ENCODE measurements around the gene MAGI2.

Gene MAGI2

DNA sequence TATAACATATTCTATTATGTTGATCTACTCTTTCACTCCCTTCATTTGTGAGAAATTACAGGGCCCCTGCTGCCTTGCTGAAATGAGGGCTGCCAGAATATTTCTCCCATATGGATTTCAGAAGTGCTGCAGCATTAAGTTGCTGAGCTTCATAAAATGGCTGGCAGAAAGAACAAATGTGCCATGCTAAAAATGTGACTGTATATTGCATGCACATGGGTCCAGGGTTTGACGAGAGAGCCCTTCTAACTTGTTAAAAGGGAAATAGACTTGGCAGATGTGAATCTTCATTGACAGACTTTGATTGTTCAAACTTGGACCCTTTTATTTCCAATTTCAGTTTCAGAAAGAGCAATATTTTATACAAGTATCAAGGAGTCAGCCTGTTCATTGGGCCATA lies 1186.3 kb downstream of the MAGI2 start:
- no peaks in the 10 kb centered on the region for H3K79me2 ChIP-seq (ENCODE audit: insufficient read depth, low read length)
- H3K27ac ChIP-seq (ENCODE audit: low read depth, low read length), result no peak overlapping the region
- no peaks in the 10 kb centered on the region for H4K20me1 ChIP-seq (ENCODE audit: low read depth, low read length)
- H2AFZ ChIP-seq (ENCODE audit: low read depth, low read length, severe bottlenecking), result no peak overlapping the region
- H3K9me3 ChIP-seq (ENCODE audit: insufficient read depth, low read length), result no peaks in the 10 kb centered on the region
- no peaks in the 10 kb centered on the region for H3K36me3 ChIP-seq (ENCODE audit: low read length)
- H3K9me2 ChIP-seq (replicated peaks; ENCODE audit: insufficient read depth, low read length), result no peaks in the 10 kb centered on the region
- no peaks in the 10 kb centered on the region for H3K27me3 ChIP-seq (ENCODE audit: low read length)
- H3K4me2 ChIP-seq (ENCODE audit: low read depth, low read length, poor library complexity, severe bottlenecking), result no peak overlapping the region
- H3K9ac ChIP-seq (ENCODE audit: low read length), result no peak overlapping the region
- H3K4me3 ChIP-seq (ENCODE audit: insufficient read depth, low read length, poor library complexity, severe bottlenecking), result no peak overlapping the region
- TF ChIP-seq, protein P1, sequence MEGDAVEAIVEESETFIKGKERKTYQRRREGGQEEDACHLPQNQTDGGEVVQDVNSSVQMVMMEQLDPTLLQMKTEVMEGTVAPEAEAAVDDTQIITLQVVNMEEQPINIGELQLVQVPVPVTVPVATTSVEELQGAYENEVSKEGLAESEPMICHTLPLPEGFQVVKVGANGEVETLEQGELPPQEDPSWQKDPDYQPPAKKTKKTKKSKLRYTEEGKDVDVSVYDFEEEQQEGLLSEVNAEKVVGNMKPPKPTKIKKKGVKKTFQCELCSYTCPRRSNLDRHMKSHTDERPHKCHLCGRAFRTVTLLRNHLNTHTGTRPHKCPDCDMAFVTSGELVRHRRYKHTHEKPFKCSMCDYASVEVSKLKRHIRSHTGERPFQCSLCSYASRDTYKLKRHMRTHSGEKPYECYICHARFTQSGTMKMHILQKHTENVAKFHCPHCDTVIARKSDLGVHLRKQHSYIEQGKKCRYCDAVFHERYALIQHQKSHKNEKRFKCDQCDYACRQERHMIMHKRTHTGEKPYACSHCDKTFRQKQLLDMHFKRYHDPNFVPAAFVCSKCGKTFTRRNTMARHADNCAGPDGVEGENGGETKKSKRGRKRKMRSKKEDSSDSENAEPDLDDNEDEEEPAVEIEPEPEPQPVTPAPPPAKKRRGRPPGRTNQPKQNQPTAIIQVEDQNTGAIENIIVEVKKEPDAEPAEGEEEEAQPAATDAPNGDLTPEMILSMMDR (IDR thresholded peaks at IDR 0.05; ENCODE audit: insufficient read depth, low read length, poor library complexity, severe bottlenecking), result no peak
- TF ChIP-seq EZH2phosphoT487 (conservative IDR thresholded peaks at IDR 0.05; ENCODE audit: low read length), result no peak
- H3F3A ChIP-seq (ENCODE audit: insufficient read depth), result no peaks in the 10 kb centered on the region

DNA sequence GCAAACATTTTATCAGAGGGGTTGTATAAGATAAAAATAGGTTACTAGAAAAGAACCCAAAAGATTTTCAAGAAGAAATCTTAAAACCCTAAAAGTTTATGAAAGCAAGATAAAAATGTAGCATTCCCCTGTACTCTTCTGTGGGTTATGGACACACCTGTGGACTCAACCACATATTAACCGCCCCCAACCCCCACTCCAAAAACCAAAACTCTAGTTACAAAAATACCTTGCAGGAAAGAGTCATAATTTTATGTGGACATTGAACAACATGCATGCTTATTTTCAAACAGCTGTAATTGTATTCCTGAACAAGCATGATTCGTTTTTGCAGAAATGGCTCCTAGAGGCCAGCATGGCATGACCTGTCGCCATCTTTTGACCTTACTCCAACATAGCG lies 1188.0 kb downstream of the MAGI2 start:
- Histone ChIP-seq H3K36me3 (ENCODE audit: low read length) (no peaks in the 10 kb centered on the region), H3K27ac (ENCODE audit: low read depth, low read length) (no peak overlapping the region), H3K27me3 (ENCODE audit: low read length) (no peaks in the 10 kb centered on the region), H3K9me2 (replicated peaks; ENCODE audit: insufficient read depth, low read length) (no peaks in the 10 kb centered on the region), H3K9ac (ENCODE audit: low read length) (no peak overlapping the region), H3K79me2 (ENCODE audit: insufficient read depth, low read length) (no peaks in the 10 kb centered on the region), H2AFZ (ENCODE audit: low read depth, low read length, severe bottlenecking) (no peak overlapping the region), H3K4me3 (ENCODE audit: insufficient read depth, low read length, poor library complexity, severe bottlenecking) (no peak overlapping the region), H4K20me1 (ENCODE audit: low read depth, low read length) (no peaks in the 10 kb centered on the region), H3K4me2 (ENCODE audit: low read depth, low read length, poor library complexity, severe bottlenecking) (no peak overlapping the region), H3F3A (ENCODE audit: insufficient read depth) (no peaks in the 10 kb centered on the region), H3K9me3 (ENCODE audit: insufficient read depth, low read length) (no peaks in the 10 kb centered on the region)
- no peak for TF ChIP-seq EZH2phosphoT487 (conservative IDR thresholded peaks at IDR 0.05; ENCODE audit: low read length)

DNA sequence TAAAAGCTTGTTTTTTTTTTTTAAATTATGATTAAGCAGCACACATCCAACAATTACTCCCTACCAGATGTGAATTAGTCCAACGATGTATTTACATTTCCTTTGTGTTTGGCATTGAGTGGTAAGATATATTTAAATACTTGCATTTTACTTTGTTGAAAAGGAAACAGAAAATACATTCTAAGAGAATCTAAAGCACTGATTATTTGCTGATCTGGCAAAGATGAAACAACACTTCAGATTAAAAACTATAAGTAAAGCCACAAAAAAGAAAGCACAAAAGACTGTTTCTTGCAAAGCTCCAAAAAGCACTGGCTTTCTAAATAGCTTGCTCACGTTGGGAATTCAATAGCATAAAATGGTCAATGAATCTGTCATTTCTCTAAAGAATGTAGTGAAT lies 1188.4 kb downstream of the MAGI2 start:
- Histone ChIP-seq H3K9me3 (ENCODE audit: insufficient read depth, low read length) (no peaks in the 10 kb centered on the region), H4K20me1 (ENCODE audit: low read depth, low read length) (no peaks in the 10 kb centered on the region), H3F3A (ENCODE audit: insufficient read depth) (no peaks in the 10 kb centered on the region), H3K4me2 (ENCODE audit: low read depth, low read length, poor library complexity, severe bottlenecking) (no peak overlapping the region), H3K27ac (ENCODE audit: low read depth, low read length) (no peak overlapping the region), H3K4me3 (ENCODE audit: insufficient read depth, low read length, poor library complexity, severe bottlenecking) (no peak overlapping the region), H3K9me2 (replicated peaks; ENCODE audit: insufficient read depth, low read length) (no peaks in the 10 kb centered on the region), H3K79me2 (ENCODE audit: insufficient read depth, low read length) (no peaks in the 10 kb centered on the region), H2AFZ (ENCODE audit: low read depth, low read length, severe bottlenecking) (no peak overlapping the region), H3K9ac (ENCODE audit: low read length) (no peak overlapping the region), H3K36me3 (ENCODE audit: low read length) (no peaks in the 10 kb centered on the region), H3K27me3 (ENCODE audit: low read length) (no peaks in the 10 kb centered on the region)
- no peak for TF ChIP-seq EZH2phosphoT487 (conservative IDR thresholded peaks at IDR 0.05; ENCODE audit: low read length)
- TF ChIP-seq, protein P1 (IDR thresholded peaks at IDR 0.05; ENCODE audit: insufficient read depth, low read length, poor library complexity, severe bottlenecking), result no peak

DNA sequence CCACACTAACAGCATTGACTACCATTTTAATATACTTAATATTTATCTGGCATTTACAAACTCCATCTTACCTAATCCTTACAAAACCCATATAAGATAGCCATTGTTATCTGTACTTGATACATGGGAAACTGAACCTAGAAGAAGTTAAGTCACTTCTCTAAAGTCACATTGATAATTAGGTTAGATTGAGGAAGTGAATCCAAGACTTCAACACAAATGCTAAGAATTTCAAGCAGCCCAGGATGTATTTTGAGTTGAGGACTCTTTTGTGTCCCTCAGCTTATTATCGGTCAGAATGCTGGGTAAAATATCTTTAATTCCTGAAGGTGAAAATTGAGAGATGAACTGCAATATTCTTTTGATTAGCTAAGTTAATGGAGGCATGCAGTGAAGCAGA lies 1189.4 kb downstream of the MAGI2 start:
- Histone ChIP-seq H3K27me3 (ENCODE audit: low read length) (no peaks in the 10 kb centered on the region), H4K20me1 (ENCODE audit: low read depth, low read length) (no peaks in the 10 kb centered on the region), H3F3A (ENCODE audit: insufficient read depth) (no peaks in the 10 kb centered on the region), H2AFZ (ENCODE audit: low read depth, low read length, severe bottlenecking) (no peak overlapping the region), H3K9me2 (replicated peaks; ENCODE audit: insufficient read depth, low read length) (no peaks in the 10 kb centered on the region), H3K27ac (ENCODE audit: low read depth, low read length) (no peak overlapping the region), H3K9me3 (ENCODE audit: insufficient read depth, low read length) (no peaks in the 10 kb centered on the region), H3K4me2 (ENCODE audit: low read depth, low read length, poor library complexity, severe bottlenecking) (no peak overlapping the region), H3K4me3 (ENCODE audit: insufficient read depth, low read length, poor library complexity, severe bottlenecking) (no peak overlapping the region), H3K36me3 (ENCODE audit: low read length) (no peaks in the 10 kb centered on the region), H3K79me2 (ENCODE audit: insufficient read depth, low read length) (no peaks in the 10 kb centered on the region), H3K9ac (ENCODE audit: low read length) (no peak overlapping the region)
- TF ChIP-seq EZH2phosphoT487 (conservative IDR thresholded peaks at IDR 0.05; ENCODE audit: low read length), result no peak
- TF ChIP-seq, protein P1 (IDR thresholded peaks at IDR 0.05; ENCODE audit: insufficient read depth, low read length, poor library complexity, severe bottlenecking), result no peak
